ENCODE data around the gene GJD2. TPM values are rescaled to one million over a fixed set of nuclear protein-coding genes. Genes with fewer than 3 reads are reported as not detected.

GJD2 gene
- total RNA-seq, 1 experiment from 2014 or later: not detected

GRCh38 chr15:34716111-34716510, 38.7 kb downstream of the GJD2 start:
- Histone ChIP-seq H3K4me3 (ENCODE audit: low read depth in 2 of 2, low read length in 2 of 2) (no peak overlapping the region), H3K36me3 (ENCODE audit: control insufficient read depth, insufficient read depth, low read length) (no peaks in the 10 kb centered on the region), H3K27ac (ENCODE audit: low read length) (no peak overlapping the region), H3K27me3 (ENCODE audit: control insufficient read depth, insufficient read depth, low read length) (peaks cover 16% of the 10 kb centered on the region), H3K9me3 (ENCODE audit: control insufficient read depth, insufficient read depth, low read depth, low read length) (no peaks in the 10 kb centered on the region), H3K4me1 (ENCODE audit: control insufficient read depth, insufficient read depth, low read length) (no peaks in the 10 kb centered on the region)
- TF ChIP-seq CTCF (IDR thresholded peaks at IDR 0.05) (no peak), POLR2AphosphoS5 (IDR thresholded peaks at IDR 0.05; ENCODE audit: low read depth, low read length) (no peak), REST (IDR thresholded peaks at IDR 0.05; ENCODE audit: insufficient read depth in 1 of 2, low read depth in 2 of 2, low read length in 1 of 2) (no peak), TCF7L2 (IDR thresholded peaks at IDR 0.05; ENCODE audit: low read depth, low read length) (no peak), SIN3A (IDR thresholded peaks at IDR 0.05; ENCODE audit: borderline replicate concordance, insufficient read depth, low read depth, low read length) (no peak)
- ChIA-PET POLR2A (no interaction called here), CTCF (no interaction called here)
- no TSS peak for BruUV-seq (replicated peaks)
- no peak for ATAC-seq
- in situ Hi-C loops (cut with HindIII; ENCODE audit: low pct_unique_long_range_greater_than_20kb, low sequenced_read_pairs) (no loop called here), intact Hi-C loops (cut with micrococcal nuclease; ENCODE audit: unreplicated experiment) (no loop called here)
- DNase-seq (ENCODE audit: low read depth, low spot score): no peak

- in situ Hi-C loops (cut with HindIII; ENCODE audit: low pct_unique_long_range_greater_than_20kb, low sequenced_read_pairs) (no loop called here), intact Hi-C loops (cut with micrococcal nuclease; ENCODE audit: unreplicated experiment) (no loop called here)
- DNase-seq (ENCODE audit: low read depth, low spot score) (no peak), ATAC-seq (no peak)
- Histone ChIP-seq H3K9me3 (ENCODE audit: control insufficient read depth, insufficient read depth, low read depth, low read length) (no peaks in the 10 kb centered on the region), H3K36me3 (ENCODE audit: control insufficient read depth, insufficient read depth, low read length) (no peaks in the 10 kb centered on the region), H3K4me1 (ENCODE audit: control insufficient read depth, insufficient read depth, low read length) (no peaks in the 10 kb centered on the region), H3K27ac (ENCODE audit: low read length) (no peak overlapping the region), H3K4me3 (ENCODE audit: low read depth in 2 of 2, low read length in 2 of 2) (no peak overlapping the region), H3K27me3 (ENCODE audit: control insufficient read depth, insufficient read depth, low read length) (peaks cover 14% of the 10 kb centered on the region)
- ChIA-PET POLR2A (no interaction called here), CTCF (no interaction called here)
- no TSS peak for BruUV-seq (replicated peaks)
- no peak for TF ChIP-seq POLR2AphosphoS5 (IDR thresholded peaks at IDR 0.05; ENCODE audit: low read depth, low read length)
- no peak for TF ChIP-seq CTCF (IDR thresholded peaks at IDR 0.05)
- TF ChIP-seq REST (IDR thresholded peaks at IDR 0.05; ENCODE audit: insufficient read depth in 1 of 2, low read depth in 2 of 2, low read length in 1 of 2): no peak
- no peak for TF ChIP-seq TCF7L2 (IDR thresholded peaks at IDR 0.05; ENCODE audit: low read depth, low read length)
- TF ChIP-seq SIN3A (IDR thresholded peaks at IDR 0.05; ENCODE audit: borderline replicate concordance, insufficient read depth, low read depth, low read length): no peak
Measured at GRCh38 chr15:34714476-34715121, 40.2 kb downstream of the GJD2 start.

Measured in Panc1 (cell line).